ENCODE results near the gene FAM50B.

The FAM50B gene

GRCh38 chr6:3898265-3898994, 49.3 kb downstream of the FAM50B start:
- no peak for DNase-seq

- no peak for DNase-seq
Observed at GRCh38 chr6:3899061-3899460, 49.9 kb downstream of the FAM50B start.

GRCh38 chr6:3899970-3900439, 50.8 kb downstream of the FAM50B start:
- no peak for DNase-seq
